H1 (cell line): ENCODE measurements around the gene PTPRD.

ENCODE experiments used
- POLR2AphosphoS5 ChIP-seq: IDR thresholded peaks from 2 replicates; pipeline ENCODE4 v1.6.1; 2011; ENCODE audit warnings: low read depth, low read length
- ZNF274 ChIP-seq: IDR thresholded peaks from 2 replicates; pipeline ENCODE4 v1.7.0; 2012; ENCODE audit warnings: low read length, borderline replicate concordance; ENCODE audit errors: extremely low read depth
- TF ChIP-seq, protein P1 (sequence below), 3 experiments: IDR thresholded peaks; 1 replicate in 2 of 3; 2 replicates in 1 of 3; pipeline versions ENCODE4 v1.5.1 to v1.6.1; 2011; ENCODE audit warnings: low read length in 3 of 3, mild to moderate bottlenecking in 3 of 3, inconsistent platforms in 2 of 3, low read depth in 1 of 3, moderate library complexity in 1 of 3; ENCODE audit not compliant: insufficient read depth in 1 of 3; ENCODE audit errors: control extremely low read depth in 1 of 3

DNA sequence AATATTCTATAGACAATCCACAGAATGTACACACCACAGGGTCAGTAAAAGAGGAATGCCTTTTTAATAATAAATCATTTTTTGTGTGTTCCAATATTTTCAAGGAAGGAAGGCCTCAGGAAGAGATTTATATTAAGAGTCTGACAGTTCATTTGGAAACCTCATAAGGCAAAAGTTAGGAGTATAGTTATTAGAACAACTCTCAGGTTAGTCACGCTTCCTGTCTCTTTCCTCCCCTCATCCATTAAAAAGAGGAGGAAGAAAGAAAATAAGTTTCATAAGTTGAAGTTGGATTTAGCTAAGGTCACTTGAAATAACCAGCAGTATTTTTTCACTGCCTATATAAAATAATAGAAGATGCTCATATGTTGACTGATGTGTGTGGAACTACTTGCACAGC lies 863.2 kb downstream of the PTPRD start:
- TF ChIP-seq ZNF274 = no peak
- TF ChIP-seq, protein P1, sequence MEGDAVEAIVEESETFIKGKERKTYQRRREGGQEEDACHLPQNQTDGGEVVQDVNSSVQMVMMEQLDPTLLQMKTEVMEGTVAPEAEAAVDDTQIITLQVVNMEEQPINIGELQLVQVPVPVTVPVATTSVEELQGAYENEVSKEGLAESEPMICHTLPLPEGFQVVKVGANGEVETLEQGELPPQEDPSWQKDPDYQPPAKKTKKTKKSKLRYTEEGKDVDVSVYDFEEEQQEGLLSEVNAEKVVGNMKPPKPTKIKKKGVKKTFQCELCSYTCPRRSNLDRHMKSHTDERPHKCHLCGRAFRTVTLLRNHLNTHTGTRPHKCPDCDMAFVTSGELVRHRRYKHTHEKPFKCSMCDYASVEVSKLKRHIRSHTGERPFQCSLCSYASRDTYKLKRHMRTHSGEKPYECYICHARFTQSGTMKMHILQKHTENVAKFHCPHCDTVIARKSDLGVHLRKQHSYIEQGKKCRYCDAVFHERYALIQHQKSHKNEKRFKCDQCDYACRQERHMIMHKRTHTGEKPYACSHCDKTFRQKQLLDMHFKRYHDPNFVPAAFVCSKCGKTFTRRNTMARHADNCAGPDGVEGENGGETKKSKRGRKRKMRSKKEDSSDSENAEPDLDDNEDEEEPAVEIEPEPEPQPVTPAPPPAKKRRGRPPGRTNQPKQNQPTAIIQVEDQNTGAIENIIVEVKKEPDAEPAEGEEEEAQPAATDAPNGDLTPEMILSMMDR (IDR thresholded peaks at IDR 0.05; ENCODE audit: control extremely low read depth in 1 of 3, insufficient read depth in 1 of 3, low read depth in 1 of 3, low read length in 3 of 3) = no peak
- TF ChIP-seq POLR2AphosphoS5 = no peak
